NCI-H187 treated with DMSO at 0.1 percent for 48 hours (cell line): ENCODE data around the gene RAD51B.
"Not testable (repeated sequence)": the region's sequence is repeated elsewhere in the genome, so short reads cannot be mapped to it uniquely, and the experiment has no call there.

Experiments used
- DNase-seq: peaks from one replicate; lab custom pipeline; 2025; lab: John Stamatoyannopoulos, UW

Gene RAD51B

GRCh38 chr14:68027276-68027675, 207.7 kb downstream of the RAD51B start:
- DNase-seq: no peak

DNA sequence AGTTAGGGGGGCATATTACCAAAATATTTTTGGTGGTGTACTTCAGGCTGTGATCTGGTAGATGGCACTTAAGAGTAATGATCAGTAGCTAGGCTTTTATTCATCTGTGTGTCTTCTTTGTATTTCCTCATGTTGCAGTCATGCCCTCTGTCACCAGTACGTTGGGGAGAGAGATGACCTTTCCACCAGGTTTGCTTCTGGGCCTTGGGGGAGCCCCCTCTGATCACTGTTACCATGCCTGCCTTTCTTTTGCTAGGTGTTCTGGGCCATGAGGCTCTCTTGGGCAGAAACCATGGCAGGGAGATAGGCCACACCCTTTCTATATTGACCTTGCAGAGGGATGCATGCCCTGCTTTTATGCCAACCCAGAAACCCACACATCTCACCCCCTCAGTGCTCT, 208.5 kb downstream of the RAD51B start:
- DNase-seq: no peak

- DNase-seq: not testable (repeated sequence)
Measured at GRCh38 chr14:68031011-68031410, 211.4 kb downstream of the RAD51B start.

DNA sequence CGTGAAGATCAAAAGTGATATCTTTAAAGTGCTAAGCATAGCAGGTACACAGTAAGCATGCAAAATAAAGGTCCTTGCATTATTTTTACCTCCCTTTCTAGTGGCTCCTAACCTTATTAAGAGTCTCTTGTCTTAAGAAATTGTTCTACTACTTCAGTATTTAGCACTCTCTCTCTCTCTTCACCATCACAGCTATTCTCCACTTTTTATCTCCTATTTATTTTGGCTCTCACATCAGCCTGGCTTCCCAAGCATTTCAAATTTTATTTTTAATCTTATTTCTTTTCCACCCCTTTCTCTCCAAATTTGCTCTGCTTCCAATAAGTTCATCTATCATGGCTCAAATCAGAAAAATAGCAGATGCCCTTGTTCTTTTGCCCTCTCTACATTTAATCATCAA, 212.6 kb downstream of the RAD51B start:
- DNase-seq: no peak

DNA sequence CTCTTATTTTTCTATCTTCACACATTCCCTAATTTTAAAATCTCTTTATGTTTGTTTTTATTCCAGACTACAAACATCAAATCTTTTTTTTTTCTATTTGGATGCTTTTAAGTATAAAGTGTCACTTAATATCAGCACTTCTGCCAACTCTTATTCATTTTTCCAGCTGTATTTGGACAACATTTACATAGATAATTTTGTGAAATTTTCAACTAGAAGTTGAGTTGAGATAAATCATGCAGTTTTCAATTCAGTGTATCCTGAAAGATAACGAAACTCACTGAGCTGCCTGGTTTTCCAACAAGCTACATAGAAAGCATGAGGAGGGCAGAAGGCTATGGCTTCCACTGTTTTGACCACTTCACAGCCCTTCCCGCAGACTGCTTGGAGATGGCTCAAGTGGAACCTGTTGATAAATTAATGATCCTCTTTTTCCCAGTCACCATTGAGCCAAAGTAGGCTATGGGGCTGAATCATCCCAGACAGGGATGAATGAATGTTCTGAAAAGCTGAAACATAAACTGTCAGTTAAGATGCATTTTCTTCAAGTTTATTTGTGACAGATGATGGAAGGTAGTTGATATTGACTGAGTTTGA, 213.9 kb downstream of the RAD51B start:
- no peak for DNase-seq

- DNase-seq: no peak
Measured at GRCh38 chr14:68034896-68035295, 215.3 kb downstream of the RAD51B start.

DNA sequence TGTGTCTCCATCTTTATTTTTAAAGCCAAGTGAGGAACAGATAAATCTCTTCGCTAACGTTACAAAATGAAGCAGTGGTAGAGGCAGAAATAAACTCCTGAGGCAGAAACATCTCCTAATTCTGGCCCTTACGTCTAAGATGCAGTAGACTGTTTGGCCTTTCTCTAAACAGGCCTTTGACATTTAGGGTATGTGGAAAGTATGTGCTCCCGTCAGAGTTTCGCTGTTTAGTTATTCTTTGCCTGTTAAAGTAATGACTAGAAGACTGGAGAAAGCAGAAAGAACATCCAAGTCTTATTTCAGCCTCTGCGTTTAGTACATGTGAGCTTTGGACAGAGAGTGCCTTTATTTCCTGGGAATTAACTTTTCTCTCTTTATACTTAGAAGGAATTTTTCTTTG, 216.6 kb downstream of the RAD51B start:
- no peak for DNase-seq

- DNase-seq: no peak
Measured at GRCh38 chr14:68039593-68039992, 220.0 kb downstream of the RAD51B start.

- DNase-seq: no peak
Measured at GRCh38 chr14:68040633-68041369, 221.2 kb downstream of the RAD51B start.

- no peak for DNase-seq
Measured at GRCh38 chr14:68041876-68042354, 222.3 kb downstream of the RAD51B start.

GRCh38 chr14:68042586-68043210, 223.1 kb downstream of the RAD51B start:
- DNase-seq: no peak

GRCh38 chr14:68043752-68044151, 224.2 kb downstream of the RAD51B start:
- no peak for DNase-seq

DNA sequence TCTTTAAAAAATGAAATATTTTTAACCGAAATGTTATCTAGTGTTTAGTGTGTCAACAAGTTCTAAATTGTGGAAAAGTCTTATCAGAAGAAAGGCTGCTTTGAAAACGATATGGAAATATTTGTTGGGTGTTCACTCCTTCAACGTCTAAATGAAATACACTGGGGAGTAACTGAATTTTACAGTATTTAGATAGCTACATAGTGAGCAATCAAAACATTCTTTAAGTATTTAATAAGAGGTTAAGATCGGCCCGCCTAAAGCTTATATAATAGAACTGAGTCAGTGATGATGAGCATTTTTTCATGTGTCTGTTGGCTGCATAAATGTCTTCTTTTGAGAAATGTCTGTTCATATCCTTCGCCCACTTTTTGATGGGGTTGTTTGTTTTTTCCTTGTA, 228.3 kb downstream of the RAD51B start:
- no peak for DNase-seq

GRCh38 chr14:68048815-68049214, 229.2 kb downstream of the RAD51B start:
- not testable (repeated sequence) for DNase-seq

GRCh38 chr14:68050177-68050576, 230.6 kb downstream of the RAD51B start:
- no peak for DNase-seq

DNA sequence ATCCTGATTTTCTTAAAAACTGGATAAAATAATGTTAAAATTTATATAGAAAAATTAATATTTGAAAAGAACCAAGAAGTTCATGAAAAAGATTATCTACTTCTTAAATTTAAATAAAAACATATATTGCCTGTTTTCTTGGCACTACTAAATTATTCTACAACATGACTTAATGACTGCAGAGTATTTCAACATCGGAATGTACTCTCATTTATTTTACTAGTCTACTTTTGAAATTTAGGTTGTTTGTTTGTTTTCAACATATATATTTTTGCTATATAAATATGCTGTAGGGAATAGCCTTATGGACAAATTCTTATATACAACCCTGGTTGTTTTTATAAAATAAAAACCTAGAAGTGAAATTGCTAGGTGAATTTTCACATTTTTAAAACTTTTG, 231.6 kb downstream of the RAD51B start:
- DNase-seq: no peak

DNA sequence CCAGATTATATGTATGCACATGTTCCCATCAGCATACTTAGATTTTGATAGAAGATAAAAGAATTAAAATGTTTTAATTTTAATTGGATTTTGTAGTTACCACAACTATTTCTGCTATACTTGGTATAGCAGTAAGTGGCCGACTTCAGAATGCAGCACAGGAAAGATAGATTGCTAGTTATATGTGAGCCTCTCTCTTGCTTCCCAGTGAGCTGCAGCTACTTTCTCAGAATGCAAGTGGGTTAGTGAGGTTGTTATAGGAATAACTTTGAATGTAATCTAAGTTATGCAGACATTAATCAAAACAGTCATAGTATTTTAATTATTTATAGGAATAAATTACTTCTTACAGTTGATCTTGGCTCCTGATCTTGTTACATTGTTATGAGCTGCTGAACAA, 240.6 kb downstream of the RAD51B start:
- no peak for DNase-seq

DNA sequence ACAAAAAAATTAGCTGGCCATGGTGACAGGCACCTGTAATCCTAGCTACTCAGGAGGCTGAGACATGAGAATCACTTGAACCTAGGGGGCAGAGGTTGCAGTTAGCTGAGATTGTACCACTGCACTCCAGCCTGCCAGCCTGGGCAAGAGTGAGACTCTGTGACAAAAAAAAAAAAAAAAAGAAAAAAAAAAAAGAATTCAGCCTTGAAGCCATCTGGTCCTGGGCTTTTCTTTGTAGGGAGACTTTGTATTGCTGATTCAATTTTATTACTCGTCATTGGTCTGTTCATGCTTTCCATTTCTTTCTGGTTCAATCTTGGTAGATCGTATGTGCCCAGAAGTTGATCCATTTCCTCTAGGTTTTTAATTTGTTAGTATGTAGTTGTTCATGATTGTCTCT, 243.1 kb downstream of the RAD51B start:
- no peak for DNase-seq

DNA sequence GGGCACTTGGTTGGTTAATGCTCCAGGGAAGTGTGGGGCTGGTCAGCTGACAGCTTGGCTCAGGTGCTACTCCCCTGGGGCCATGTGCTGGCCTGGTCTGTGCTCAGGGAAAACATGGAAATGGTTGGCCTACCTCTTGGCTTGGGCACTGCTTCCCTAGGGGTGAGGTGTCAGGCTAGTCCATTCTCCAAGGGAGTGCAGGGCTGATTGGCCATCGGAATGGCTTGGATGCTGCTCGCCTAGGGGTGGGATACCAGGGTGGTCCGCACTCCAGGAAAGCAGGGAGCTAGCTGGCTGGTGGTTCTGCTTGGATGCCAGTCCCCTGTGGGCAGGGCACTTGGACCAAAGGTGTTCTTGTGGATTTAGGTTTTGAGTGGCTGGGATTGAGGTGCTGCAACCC, 245.7 kb downstream of the RAD51B start:
- DNase-seq: no peak

GRCh38 chr14:68074765-68075381, 255.3 kb downstream of the RAD51B start:
- no peak for DNase-seq

DNA sequence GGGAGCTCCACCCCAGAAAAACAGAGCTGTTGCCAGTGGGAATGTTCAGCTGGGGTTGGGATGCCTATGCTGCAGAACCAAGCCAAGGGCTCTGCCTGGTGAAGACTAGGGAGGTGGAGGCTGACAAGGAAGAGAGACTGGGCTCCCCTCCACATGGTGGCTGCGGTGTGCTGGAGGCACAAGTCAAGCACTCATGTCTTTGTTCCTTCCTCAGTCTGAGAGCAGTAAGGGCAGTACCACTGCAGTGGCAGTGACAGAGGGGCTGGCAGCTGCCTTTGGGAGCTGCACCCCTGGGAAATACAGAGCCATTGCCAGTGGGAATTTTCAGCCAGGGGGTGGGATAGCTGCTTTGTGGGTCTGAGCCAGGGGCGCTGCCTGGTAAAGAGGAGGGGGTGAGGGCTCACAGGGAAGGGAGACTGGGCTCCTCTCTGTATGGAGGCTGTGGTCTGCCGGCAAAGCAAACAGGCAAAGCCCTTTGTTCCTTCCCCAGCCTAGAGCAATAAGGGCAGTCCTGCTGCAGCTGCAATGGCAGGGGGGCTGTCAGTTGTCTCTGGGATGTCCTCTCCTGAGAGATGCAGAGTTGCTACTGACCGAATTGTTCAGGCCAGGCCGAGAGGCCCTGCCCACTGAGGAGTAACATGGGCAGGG, 255.9 kb downstream of the RAD51B start:
- no peak for DNase-seq

- DNase-seq: no peak
Measured at GRCh38 chr14:68076451-68076850, 256.9 kb downstream of the RAD51B start.
